Measurements from ENCODE around the gene PPIG.

- TF ChIP-seq POLR2A (IDR thresholded peaks at IDR 0.05), result no peak
- TF ChIP-seq CTCF (IDR thresholded peaks at IDR 0.05), result no peak
Measured at GRCh38 chr2:169661265-169661664, 77.1 kb downstream of the PPIG start.

All from gastroesophageal sphincter (tissue), 3 donors.